GM18505 (cell line): ENCODE results near the gene GRM8.

Experiments used
- ATAC-seq: cut with Tn5 transposase; IDR thresholded peaks from one replicate; pipeline ENCODE4 v1.9.1; 2021; ENCODE audit not compliant: unreplicated experiment
- POLR2A ChIP-seq: IDR thresholded peaks from 4 replicates; pipeline ENCODE4 v1.6.1; 2011; ENCODE audit warnings: borderline replicate concordance; ENCODE audit not compliant: insufficient read depth, insufficient read length; ENCODE audit errors: extremely low read depth

The GRM8 gene

GRCh38 chr7:127018889-127019288, 233.9 kb downstream of the GRM8 start:
- ATAC-seq: no peak

GRCh38 chr7:127017196-127017595, 235.5 kb downstream of the GRM8 start:
- no peak for TF ChIP-seq POLR2A
- no peak for ATAC-seq

More at GRCh38 chr7:127018889-127019288, 233.9 kb downstream of the GRM8 start:
- TF ChIP-seq POLR2A: no peak

GRCh38 chr7:127000725-127001124, 252.0 kb downstream of the GRM8 start:
- no peak for TF ChIP-seq POLR2A
- no peak for ATAC-seq

GRCh38 chr7:126996659-126997058, 256.1 kb downstream of the GRM8 start:
- TF ChIP-seq POLR2A: no peak
- no peak for ATAC-seq

- ATAC-seq: no peak
- no peak for TF ChIP-seq POLR2A
Observed at GRCh38 chr7:126993626-126994213, 259.0 kb downstream of the GRM8 start.

GRCh38 chr7:126988022-126988421, 264.7 kb downstream of the GRM8 start:
- no peak for TF ChIP-seq POLR2A
- ATAC-seq: no peak

GRCh38 chr7:126979722-126980121, 273.0 kb downstream of the GRM8 start:
- TF ChIP-seq POLR2A: no peak
- no peak for ATAC-seq

GRCh38 chr7:126978865-126979264, 273.9 kb downstream of the GRM8 start:
- TF ChIP-seq POLR2A: no peak
- no peak for ATAC-seq

- ATAC-seq: no peak
Observed at GRCh38 chr7:126973066-126973465, 279.7 kb downstream of the GRM8 start.

GRCh38 chr7:126972571-126972970, 280.2 kb downstream of the GRM8 start:
- no peak for ATAC-seq
- no peak for TF ChIP-seq POLR2A

More at GRCh38 chr7:126973066-126973465, 279.7 kb downstream of the GRM8 start:
- TF ChIP-seq POLR2A: no peak

GRCh38 chr7:126959649-126960048, 293.1 kb downstream of the GRM8 start:
- no peak for TF ChIP-seq POLR2A
- ATAC-seq: no peak

- no peak for ATAC-seq
- no peak for TF ChIP-seq POLR2A
Observed at GRCh38 chr7:126958367-126958766, 294.4 kb downstream of the GRM8 start.

- no peak for ATAC-seq
- no peak for TF ChIP-seq POLR2A
Observed at GRCh38 chr7:126957443-126957842, 295.3 kb downstream of the GRM8 start.

- TF ChIP-seq POLR2A: no peak
- no peak for ATAC-seq
Observed at GRCh38 chr7:126953461-126953860, 299.3 kb downstream of the GRM8 start.

GRCh38 chr7:126948664-126949063, 304.1 kb downstream of the GRM8 start:
- TF ChIP-seq POLR2A: no peak
- ATAC-seq: no peak
